Measurements from ENCODE around the gene UBASH3A. TPM values are rescaled to one million over a fixed set of nuclear protein-coding genes. Genes with fewer than 3 reads are reported as not detected.

Gene UBASH3A
- total and polyA plus RNA-seq, 2 experiments from 2014 or later: not detected

- no peaks in the 10 kb centered on the region for H3K9me3 ChIP-seq (ENCODE audit: low read depth)
- H3K4me3 ChIP-seq: no peak overlapping the region
- no peaks in the 10 kb centered on the region for H3K4me1 ChIP-seq (ENCODE audit: low read depth)
- no peak overlapping the region for H3K27ac ChIP-seq
- no peaks in the 10 kb centered on the region for H3K27me3 ChIP-seq
- no peak for DNase-seq (ENCODE audit: low read depth in 1 of 2, low spot score in 1 of 2)
- TF ChIP-seq CTCF (IDR thresholded peaks at IDR 0.05; ENCODE audit: low read depth, low read length): no peak
- no peaks in the 10 kb centered on the region for H3K36me3 ChIP-seq
Measured at GRCh38 chr21:42396799-42397745, 6.6 kb upstream of the UBASH3A start.

- Histone ChIP-seq H3K4me3 (no peak overlapping the region), H3K27ac (no peak overlapping the region), H3K36me3 (no peaks in the 10 kb centered on the region), H3K4me1 (ENCODE audit: low read depth) (no peaks in the 10 kb centered on the region), H3K27me3 (no peaks in the 10 kb centered on the region), H3K9me3 (ENCODE audit: low read depth) (no peaks in the 10 kb centered on the region)
- DNase-seq (ENCODE audit: low read depth in 1 of 2, low spot score in 1 of 2): no peak
- no peak for TF ChIP-seq CTCF (IDR thresholded peaks at IDR 0.05; ENCODE audit: low read depth, low read length)
Measured at GRCh38 chr21:42397746-42398394, 5.8 kb upstream of the UBASH3A start.

- Histone ChIP-seq H3K27me3 (no peaks in the 10 kb centered on the region), H3K9me3 (ENCODE audit: low read depth) (no peaks in the 10 kb centered on the region), H3K4me1 (ENCODE audit: low read depth) (no peaks in the 10 kb centered on the region), H3K36me3 (no peaks in the 10 kb centered on the region), H3K4me3 (no peak overlapping the region), H3K27ac (no peak overlapping the region)
- DNase-seq (ENCODE audit: low read depth in 1 of 2, low spot score in 1 of 2): no peak
- TF ChIP-seq CTCF (IDR thresholded peaks at IDR 0.05; ENCODE audit: low read depth, low read length): no peak
Measured at GRCh38 chr21:42398436-42399028, 5.2 kb upstream of the UBASH3A start.

GRCh38 chr21:42400525-42400924 is 3.2 kb upstream of the UBASH3A start:
- Histone ChIP-seq H3K27me3 (no peaks in the 10 kb centered on the region), H3K27ac (no peak overlapping the region)
- DNase-seq (ENCODE audit: low read depth in 1 of 2, low spot score in 1 of 2): peak in 1 of 2 donors; percentile 6

More at GRCh38 chr21:42400525-42400924, 3.2 kb upstream of the UBASH3A start:
- peaks cover 5% of the 10 kb centered on the region for H3K4me1 ChIP-seq (ENCODE audit: low read depth)
- no peak for TF ChIP-seq CTCF (IDR thresholded peaks at IDR 0.05; ENCODE audit: low read depth, low read length)
- no peaks in the 10 kb centered on the region for H3K36me3 ChIP-seq
- H3K9me3 ChIP-seq (ENCODE audit: low read depth): no peaks in the 10 kb centered on the region
- H3K4me3 ChIP-seq: no peak overlapping the region

All from cardiac muscle cell (in vitro differentiated cells and primary cell).